Liver (tissue), 9 donors: ENCODE data around the gene FMN1. TPM values are rescaled to one million over a fixed set of nuclear protein-coding genes. Genes with fewer than 3 reads are reported as not detected.

Source experiments
- DNase-seq: peaks from one replicate; pipeline ENCODE4 v3.0.0-alpha.2; 2017; ENCODE audit warnings: low spot score
- H3K27ac ChIP-seq, 2 donors: one replicate each; pipeline ENCODE4 v1.7.0; 2013; ENCODE audit warnings: inconsistent platforms in 2 of 2, low read length in 2 of 2, control low read depth in 1 of 2, low read depth in 1 of 2, mild to moderate bottlenecking in 1 of 2
- H3K27me3 ChIP-seq, 4 donors: one replicate each; pipeline versions ENCODE4 v1.6.1 to v1.7.0; 2013; ENCODE audit warnings: low read length in 3 of 4, inconsistent platforms in 1 of 4, mild to moderate bottlenecking in 1 of 4, moderate library complexity in 1 of 4; ENCODE audit not compliant: control insufficient read depth in 4 of 4, insufficient read depth in 4 of 4
- H3K36me3 ChIP-seq, 4 donors: one replicate each; pipeline versions ENCODE4 v1.6.1 to v1.7.0; 2013; ENCODE audit warnings: low read length in 3 of 4, mild to moderate bottlenecking in 3 of 4, low read depth in 1 of 4, moderate library complexity in 1 of 4; ENCODE audit not compliant: control insufficient read depth in 4 of 4, insufficient read depth in 3 of 4
- H3K4me1 ChIP-seq, 4 donors: one replicate each; pipeline versions ENCODE4 v1.6.1 to v1.7.0; 2013; ENCODE audit warnings: low read length in 3 of 4, mild to moderate bottlenecking in 3 of 4, moderate library complexity in 1 of 4; ENCODE audit not compliant: control insufficient read depth in 4 of 4, insufficient read depth in 4 of 4
- H3K4me3 ChIP-seq, 3 donors: one replicate each; pipeline versions ENCODE4 v1.6.1 to v1.7.0; 2013; ENCODE audit warnings: low read length in 3 of 3, control low read depth in 1 of 3, low read depth in 1 of 3, mild to moderate bottlenecking in 1 of 3
- H3K9ac ChIP-seq, 2 donors: one replicate each; pipeline ENCODE4 v1.7.0; 2013; ENCODE audit warnings: low read length in 2 of 2, mild to moderate bottlenecking in 2 of 2, moderate library complexity in 2 of 2, control low read depth in 1 of 2, low read depth in 1 of 2
- H3K9me3 ChIP-seq, 4 donors: one replicate each; pipeline versions ENCODE4 v1.6.1 to v1.7.0; 2013; ENCODE audit warnings: low read length in 3 of 4; ENCODE audit not compliant: control insufficient read depth in 4 of 4
- EGR1 ChIP-seq, 2 donors: IDR thresholded peaks; 2 replicates each; pipeline ENCODE4 v1.6.1; 2016 to 2018; ENCODE audit warnings: antibody characterized with exemption in 2 of 2, low read depth in 2 of 2
- FOXA1 ChIP-seq: IDR thresholded peaks from 2 replicates; pipeline ENCODE4 v1.6.1; 2016; ENCODE audit warnings: antibody characterized with exemption
- GABPA ChIP-seq, 2 donors: IDR thresholded peaks in 1 of 2; conservative IDR thresholded peaks in 1 of 2; 2 replicates each; pipeline ENCODE4 v1.6.1; 2016; ENCODE audit warnings: antibody characterized with exemption in 2 of 2, mild to moderate bottlenecking in 1 of 2, moderate library complexity in 1 of 2
- JUND ChIP-seq, 2 donors: IDR thresholded peaks; 2 replicates each; pipeline ENCODE4 v1.6.1; 2016; ENCODE audit warnings: antibody characterized with exemption in 2 of 2
- NR2F2 ChIP-seq: IDR thresholded peaks from 2 replicates; pipeline ENCODE4 v1.6.1; 2016; ENCODE audit warnings: antibody characterized with exemption
- RAD21 ChIP-seq, 2 donors: IDR thresholded peaks; 2 replicates each; pipeline ENCODE4 v1.6.1; 2016; ENCODE audit warnings: antibody characterized with exemption in 2 of 2, mild to moderate bottlenecking in 2 of 2
- SP1 ChIP-seq: IDR thresholded peaks from 2 replicates; pipeline ENCODE4 v1.6.1; 2018; ENCODE audit warnings: antibody characterized with exemption, mild to moderate bottlenecking
- TAF1 ChIP-seq: conservative IDR thresholded peaks from 2 replicates; pipeline ENCODE4 v1.6.1; 2016; ENCODE audit warnings: antibody characterized with exemption, mild to moderate bottlenecking
- YY1 ChIP-seq: IDR thresholded peaks from 2 replicates; pipeline ENCODE4 v1.6.1; 2016; ENCODE audit warnings: antibody characterized with exemption, mild to moderate bottlenecking
- WGBS: extraction: QIAGEN DNeasy Blood & Tissue Kit; methylation state at CpG from one replicate; pipeline ENCODE4 v1.1.7; 2013; 5-methylcytosine and 5-hydroxymethylcytosine counted together
- polyA plus RNA-seq, 2 donors: library from polyadenylated mRNA; stranded (reverse) in 1 of 2; unstranded in 1 of 2; fragments of 200-250 nt in 1 of 2; fragments of >200 nt in 1 of 2; fragmentation: Nextera tagmentation in 1 of 2; extraction: Ambion mirVana in 1 of 2; gene quantifications; one replicate each; pipeline versions ENCODE4 v1.2.1 to v1.2.3, GENCODE V29; 2013 to 2015
- total RNA-seq, 2 donors: library from RNA; depleted of rRNA; stranded (reverse); fragments of >200 nt; gene quantifications; one replicate each; pipeline ENCODE4 v1.2.3, GENCODE V29; 2014
- TF ChIP-seq, protein P1 (sequence below): fragments of 150-350 bp; IDR thresholded peaks from 2 replicates; pipeline ENCODE4 v1.5.1; 2017; ENCODE audit warnings: improper control_type of control experiment, low read depth, low read length; ENCODE audit not compliant: missing input control
- TF ChIP-seq, protein P2 (sequence below): IDR thresholded peaks from 2 replicates; pipeline ENCODE4 v1.6.1; 2016; ENCODE audit warnings: antibody characterized with exemption
- TF ChIP-seq, protein P3 (sequence below): IDR thresholded peaks from 2 replicates; pipeline ENCODE4 v1.6.1; 2016; ENCODE audit warnings: antibody characterized with exemption
- donor health status: healthy.
- donor health status: healthy.
- donor health status: healthy.
- donor health status: healthy.
- donor health status: healthy.

The FMN1 gene
- total and polyA plus RNA-seq, 4 donors, result 0.21 to 5.4 (median 0.53) TPM

DNA sequence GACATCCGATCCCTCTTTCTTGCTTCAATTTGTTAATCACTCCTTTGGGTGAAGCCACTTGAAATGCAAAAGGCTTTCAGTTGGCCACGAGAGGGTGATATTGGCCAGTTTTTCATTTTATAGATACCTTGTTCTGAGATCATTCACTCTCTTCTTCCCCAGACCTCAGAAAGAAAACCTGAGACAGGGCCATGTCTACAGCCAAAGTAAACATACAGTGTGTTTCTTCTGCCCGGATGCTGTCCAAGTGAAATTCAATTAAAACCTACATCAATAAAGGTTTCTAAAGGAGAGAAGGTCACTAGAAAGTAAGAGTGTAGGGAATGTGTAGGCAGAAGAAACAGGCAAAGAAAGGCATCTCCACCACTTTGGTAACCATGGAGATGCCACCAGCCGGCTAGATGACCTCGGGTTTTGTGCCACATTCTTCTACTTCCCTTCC, 39.5 kb upstream of the FMN1 start:
- no peak for DNase-seq
- Histone ChIP-seq H3K27ac (no peak overlapping the region), H3K27me3 (peaks cover 0 to 7% (median 2%) of the 10 kb centered on the region in 4 donors), H3K36me3 (no peaks in the 10 kb centered on the region), H3K9me3 (no peaks in the 10 kb centered on the region), H3K9ac (no peak overlapping the region), H3K4me3 (no peak overlapping the region), H3K4me1 (no peaks in the 10 kb centered on the region)
- TF ChIP-seq NR2F2 (no peak), TAF1 (no peak), RAD21 (IDR thresholded peaks at IDR 0.05) (peak; percentile 60 to 64)
- TF ChIP-seq, protein P1, sequence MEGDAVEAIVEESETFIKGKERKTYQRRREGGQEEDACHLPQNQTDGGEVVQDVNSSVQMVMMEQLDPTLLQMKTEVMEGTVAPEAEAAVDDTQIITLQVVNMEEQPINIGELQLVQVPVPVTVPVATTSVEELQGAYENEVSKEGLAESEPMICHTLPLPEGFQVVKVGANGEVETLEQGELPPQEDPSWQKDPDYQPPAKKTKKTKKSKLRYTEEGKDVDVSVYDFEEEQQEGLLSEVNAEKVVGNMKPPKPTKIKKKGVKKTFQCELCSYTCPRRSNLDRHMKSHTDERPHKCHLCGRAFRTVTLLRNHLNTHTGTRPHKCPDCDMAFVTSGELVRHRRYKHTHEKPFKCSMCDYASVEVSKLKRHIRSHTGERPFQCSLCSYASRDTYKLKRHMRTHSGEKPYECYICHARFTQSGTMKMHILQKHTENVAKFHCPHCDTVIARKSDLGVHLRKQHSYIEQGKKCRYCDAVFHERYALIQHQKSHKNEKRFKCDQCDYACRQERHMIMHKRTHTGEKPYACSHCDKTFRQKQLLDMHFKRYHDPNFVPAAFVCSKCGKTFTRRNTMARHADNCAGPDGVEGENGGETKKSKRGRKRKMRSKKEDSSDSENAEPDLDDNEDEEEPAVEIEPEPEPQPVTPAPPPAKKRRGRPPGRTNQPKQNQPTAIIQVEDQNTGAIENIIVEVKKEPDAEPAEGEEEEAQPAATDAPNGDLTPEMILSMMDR, result peak; percentile 36
- 36% methylated on average over 5 of the region's 5 CpGs for WGBS

DNA sequence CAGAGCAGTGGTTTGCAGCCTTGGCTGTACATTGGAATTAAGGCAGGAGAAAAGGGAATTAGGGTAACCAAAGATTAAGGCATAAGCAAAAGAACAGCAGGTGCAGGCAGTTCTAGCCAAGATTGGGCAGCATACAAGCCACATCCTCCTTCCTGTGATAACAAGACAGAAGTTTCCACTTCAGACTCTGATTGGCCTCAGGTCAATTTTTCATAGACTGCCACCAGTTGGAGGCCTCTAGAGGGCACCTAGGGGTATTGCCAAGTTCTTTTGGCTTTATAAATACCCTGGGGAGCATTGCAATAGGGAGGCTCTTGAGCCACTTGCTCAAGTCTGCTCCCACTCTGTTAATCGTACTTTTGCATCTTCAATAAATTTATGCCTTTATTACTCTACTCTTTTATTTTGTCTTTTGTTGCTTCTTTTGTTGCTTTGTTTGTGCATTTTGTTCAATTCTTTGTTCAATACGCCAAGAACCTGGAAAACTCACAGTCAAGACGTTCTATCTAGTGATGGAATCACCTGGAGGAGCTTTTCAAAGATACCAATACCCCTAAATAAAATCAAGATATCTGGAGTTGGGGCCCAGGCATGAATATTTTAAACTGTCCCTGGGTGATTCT, 32.2 kb upstream of the FMN1 start:
- H3K4me1 ChIP-seq, result no peaks in the 10 kb centered on the region
- H3K27me3 ChIP-seq, result no peaks in the 10 kb centered on the region
- TF ChIP-seq FOXA1 (no peak), EGR1 (IDR thresholded peaks at IDR 0.05; ENCODE audit: low read depth in 2 of 2) (no peak), RAD21 (IDR thresholded peaks at IDR 0.05) (peak; percentile 46 to 48), GABPA (IDR thresholded peaks at IDR 0.05 in 1 of 2, conservative IDR thresholded peaks at IDR 0.05 in 1 of 2) (no peak), JUND (IDR thresholded peaks at IDR 0.05) (no peak), SP1 (no peak), YY1 (no peak)
- TF ChIP-seq, protein P2, sequence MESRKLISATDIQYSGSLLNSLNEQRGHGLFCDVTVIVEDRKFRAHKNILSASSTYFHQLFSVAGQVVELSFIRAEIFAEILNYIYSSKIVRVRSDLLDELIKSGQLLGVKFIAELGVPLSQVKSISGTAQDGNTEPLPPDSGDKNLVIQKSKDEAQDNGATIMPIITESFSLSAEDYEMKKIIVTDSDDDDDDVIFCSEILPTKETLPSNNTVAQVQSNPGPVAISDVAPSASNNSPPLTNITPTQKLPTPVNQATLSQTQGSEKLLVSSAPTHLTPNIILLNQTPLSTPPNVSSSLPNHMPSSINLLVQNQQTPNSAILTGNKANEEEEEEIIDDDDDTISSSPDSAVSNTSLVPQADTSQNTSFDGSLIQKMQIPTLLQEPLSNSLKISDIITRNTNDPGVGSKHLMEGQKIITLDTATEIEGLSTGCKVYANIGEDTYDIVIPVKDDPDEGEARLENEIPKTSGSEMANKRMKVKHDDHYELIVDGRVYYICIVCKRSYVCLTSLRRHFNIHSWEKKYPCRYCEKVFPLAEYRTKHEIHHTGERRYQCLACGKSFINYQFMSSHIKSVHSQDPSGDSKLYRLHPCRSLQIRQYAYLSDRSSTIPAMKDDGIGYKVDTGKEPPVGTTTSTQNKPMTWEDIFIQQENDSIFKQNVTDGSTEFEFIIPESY, result no peak
- TF ChIP-seq, protein P1, result peak; percentile 37
- TF ChIP-seq, protein P3, sequence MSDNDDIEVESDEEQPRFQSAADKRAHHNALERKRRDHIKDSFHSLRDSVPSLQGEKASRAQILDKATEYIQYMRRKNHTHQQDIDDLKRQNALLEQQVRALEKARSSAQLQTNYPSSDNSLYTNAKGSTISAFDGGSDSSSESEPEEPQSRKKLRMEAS, result no peak
- DNase-seq, result no peak
- no peaks in the 10 kb centered on the region for H3K9me3 ChIP-seq
- H3K36me3 ChIP-seq, result no peaks in the 10 kb centered on the region
- H3K4me3 ChIP-seq, result no peak overlapping the region
- no peak overlapping the region for H3K27ac ChIP-seq
- 84% methylated on average over 3 of the region's 3 CpGs for WGBS
- H3K9ac ChIP-seq, result no peak overlapping the region
